ENCODE results near the gene LEFTY1.

DNA sequence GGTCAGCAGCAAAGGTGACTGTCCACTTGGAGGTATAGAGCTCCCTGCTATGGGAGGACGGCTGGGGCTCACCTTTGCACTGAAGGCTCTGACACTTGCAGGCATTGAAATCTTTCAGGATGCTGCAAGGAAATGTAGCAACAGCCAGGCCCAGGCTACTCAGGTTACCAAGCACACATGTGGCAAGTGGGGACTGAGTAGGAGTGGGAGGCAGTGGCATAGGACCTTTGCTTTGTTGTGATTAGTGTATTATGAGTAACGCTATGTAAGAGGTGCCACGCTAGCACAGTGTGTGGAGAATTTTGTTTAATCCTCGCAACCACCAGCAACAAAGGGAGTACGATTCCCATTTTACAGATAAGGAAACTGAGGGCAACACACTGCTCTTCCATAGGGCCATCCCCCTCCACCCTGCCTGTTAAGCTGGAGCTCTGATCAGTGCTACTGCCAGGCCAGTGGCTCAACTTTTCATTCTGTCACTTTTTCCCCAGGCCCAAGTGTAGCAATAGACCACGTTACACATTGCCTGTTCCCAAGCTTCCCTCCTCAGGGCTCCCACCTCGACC, 28.0 kb downstream of the LEFTY1 start:
- TF ChIP-seq GATA2 (IDR thresholded peaks at IDR 0.05; ENCODE audit: low read depth, low read length) (no peak), GATA3 (IDR thresholded peaks at IDR 0.05; ENCODE audit: low read depth, low read length) (no peak)

Measured in SH-SY5Y (cell line).